Measurements from ENCODE around the gene DOCK6. TPM values are rescaled to one million over a fixed set of nuclear protein-coding genes. Genes with fewer than 3 reads are reported as not detected.

Gene DOCK6
- total RNA-seq, 2 donors from 2014 or later = 30.5 to 49.3 TPM

DNA sequence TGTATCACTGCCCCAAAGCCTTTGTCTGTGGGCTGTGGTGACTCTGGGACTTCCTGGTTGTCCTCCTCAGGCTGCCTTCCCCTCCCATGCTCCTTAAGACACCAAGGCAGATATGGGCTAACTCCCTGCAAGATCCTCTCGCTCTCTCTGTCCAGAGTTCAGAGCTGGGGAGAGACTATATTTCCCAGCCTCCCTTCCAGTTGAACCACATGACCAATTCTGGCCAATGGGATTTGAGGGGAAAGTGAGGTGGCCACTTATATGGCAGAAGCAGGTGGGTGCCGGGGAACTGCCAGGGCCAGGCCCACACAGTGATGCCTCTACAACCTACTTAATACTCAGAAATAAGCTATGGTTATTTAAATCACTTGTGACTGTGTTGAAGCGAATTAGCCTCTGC is 39.1 kb downstream of the DOCK6 start:
- no peak for TF ChIP-seq CTCF (IDR thresholded peaks at IDR 0.05)
- Histone ChIP-seq H3K9me3 (peaks cover 5% of the 10 kb centered on the region), H3K27ac (no peak overlapping the region), H3K36me3 (peaks cover 30% of the 10 kb centered on the region), H3K4me3 (no peak overlapping the region), H3K27me3 (replicated peaks; ENCODE audit: insufficient read depth) (no peaks in the 10 kb centered on the region), H3K4me1 (ENCODE audit: control insufficient read depth in 1 of 2, low read depth in 2 of 2) (no peaks in the 10 kb centered on the region)
- ATAC-seq (ENCODE audit: insufficient number of reproducible peaks, low FRiP score, low read depth) (no peak), DNase-seq (ENCODE audit: low spot score) (no peak)

DNA sequence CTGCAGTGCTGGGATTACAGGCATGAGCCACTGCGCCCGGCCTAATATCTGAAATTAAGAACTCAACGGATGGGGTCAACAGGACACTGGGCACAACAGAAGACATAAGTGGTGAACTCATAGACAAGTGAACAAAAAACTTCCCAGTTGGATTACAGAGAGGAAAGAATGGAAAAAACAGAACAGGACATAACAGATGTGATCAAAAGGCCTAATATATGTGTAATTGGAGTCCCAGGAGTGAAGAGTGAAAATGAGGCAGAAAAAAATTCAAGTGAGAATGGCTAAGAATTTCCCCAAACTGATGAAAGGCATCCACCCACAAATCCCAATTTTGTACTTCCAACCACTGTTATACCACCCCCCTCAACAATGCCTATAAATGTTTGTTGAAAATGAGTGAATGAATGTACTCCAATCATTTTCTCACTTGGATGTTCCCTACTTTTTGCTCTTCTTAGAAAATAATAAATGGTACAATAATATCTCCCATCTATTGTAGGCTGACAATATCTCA is 41.2 kb downstream of the DOCK6 start:
- no peak overlapping the region for H3K27ac ChIP-seq
- H3K36me3 ChIP-seq = peaks cover 39% of the 10 kb centered on the region
- no peak for DNase-seq (ENCODE audit: low spot score)
- H3K9me3 ChIP-seq = peaks cover 5% of the 10 kb centered on the region
- no peak for TF ChIP-seq CTCF (IDR thresholded peaks at IDR 0.05)
- H3K4me3 ChIP-seq = no peak overlapping the region
- ATAC-seq (ENCODE audit: insufficient number of reproducible peaks, low FRiP score, low read depth) = no peak
- no peaks in the 10 kb centered on the region for H3K27me3 ChIP-seq (replicated peaks; ENCODE audit: insufficient read depth)
- no peaks in the 10 kb centered on the region for H3K4me1 ChIP-seq (ENCODE audit: control insufficient read depth in 1 of 2, low read depth in 2 of 2)

DNA sequence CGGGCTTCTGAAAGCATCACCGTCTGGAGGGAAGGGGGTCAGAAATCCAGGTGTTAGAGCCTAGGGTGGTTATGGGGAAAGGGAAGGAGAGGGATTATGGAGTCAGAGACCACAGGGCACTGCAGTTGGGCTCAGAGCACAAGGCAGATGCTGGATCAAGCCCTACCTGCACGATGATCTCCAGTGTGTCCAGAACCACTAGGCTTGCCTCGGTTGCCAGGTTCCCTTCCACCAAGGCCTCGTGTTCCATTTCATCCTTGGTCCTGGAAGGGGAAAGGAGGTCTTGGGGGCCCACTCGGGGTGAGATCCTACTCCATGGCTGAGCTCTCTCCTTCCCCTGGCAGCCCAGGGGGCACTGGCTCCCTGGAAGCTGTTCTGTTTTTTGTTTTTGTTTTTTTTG is 47.9 kb downstream of the DOCK6 start:
- no peaks in the 10 kb centered on the region for H3K4me1 ChIP-seq (ENCODE audit: control insufficient read depth in 1 of 2, low read depth in 2 of 2)
- no peak for DNase-seq (ENCODE audit: low spot score)
- no peak overlapping the region for H3K4me3 ChIP-seq
- no peak for ATAC-seq (ENCODE audit: insufficient number of reproducible peaks, low FRiP score, low read depth)
- H3K27ac ChIP-seq = no peak overlapping the region
- H3K9me3 ChIP-seq = no peaks in the 10 kb centered on the region
- peaks cover 9% of the 10 kb centered on the region for H3K36me3 ChIP-seq
- no peak for TF ChIP-seq CTCF (IDR thresholded peaks at IDR 0.05)
- no peaks in the 10 kb centered on the region for H3K27me3 ChIP-seq (replicated peaks; ENCODE audit: insufficient read depth)

DNA sequence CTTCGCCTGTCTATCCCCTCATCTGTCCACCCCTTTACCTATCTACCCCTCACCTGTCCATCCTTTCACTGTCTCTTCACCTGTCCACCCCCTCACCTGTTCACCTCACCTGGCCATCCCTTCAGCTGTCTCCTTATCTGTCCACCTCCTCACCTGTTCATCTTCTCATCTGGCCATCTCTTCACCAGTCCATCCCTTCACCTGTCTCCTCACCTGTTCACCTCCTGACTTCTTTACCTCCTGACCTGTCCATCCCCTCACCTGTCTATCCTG is 51.7 kb downstream of the DOCK6 start:
- no peak for TF ChIP-seq CTCF (IDR thresholded peaks at IDR 0.05)
- Histone ChIP-seq H3K27me3 (replicated peaks; ENCODE audit: insufficient read depth) (no peaks in the 10 kb centered on the region), H3K36me3 (no peaks in the 10 kb centered on the region), H3K9me3 (no peaks in the 10 kb centered on the region), H3K27ac (no peak overlapping the region), H3K4me3 (no peak overlapping the region), H3K4me1 (ENCODE audit: control insufficient read depth in 1 of 2, low read depth in 2 of 2) (no peaks in the 10 kb centered on the region)
- no peak for ATAC-seq (ENCODE audit: insufficient number of reproducible peaks, low FRiP score, low read depth)
- no peak for DNase-seq (ENCODE audit: low spot score)

DNA sequence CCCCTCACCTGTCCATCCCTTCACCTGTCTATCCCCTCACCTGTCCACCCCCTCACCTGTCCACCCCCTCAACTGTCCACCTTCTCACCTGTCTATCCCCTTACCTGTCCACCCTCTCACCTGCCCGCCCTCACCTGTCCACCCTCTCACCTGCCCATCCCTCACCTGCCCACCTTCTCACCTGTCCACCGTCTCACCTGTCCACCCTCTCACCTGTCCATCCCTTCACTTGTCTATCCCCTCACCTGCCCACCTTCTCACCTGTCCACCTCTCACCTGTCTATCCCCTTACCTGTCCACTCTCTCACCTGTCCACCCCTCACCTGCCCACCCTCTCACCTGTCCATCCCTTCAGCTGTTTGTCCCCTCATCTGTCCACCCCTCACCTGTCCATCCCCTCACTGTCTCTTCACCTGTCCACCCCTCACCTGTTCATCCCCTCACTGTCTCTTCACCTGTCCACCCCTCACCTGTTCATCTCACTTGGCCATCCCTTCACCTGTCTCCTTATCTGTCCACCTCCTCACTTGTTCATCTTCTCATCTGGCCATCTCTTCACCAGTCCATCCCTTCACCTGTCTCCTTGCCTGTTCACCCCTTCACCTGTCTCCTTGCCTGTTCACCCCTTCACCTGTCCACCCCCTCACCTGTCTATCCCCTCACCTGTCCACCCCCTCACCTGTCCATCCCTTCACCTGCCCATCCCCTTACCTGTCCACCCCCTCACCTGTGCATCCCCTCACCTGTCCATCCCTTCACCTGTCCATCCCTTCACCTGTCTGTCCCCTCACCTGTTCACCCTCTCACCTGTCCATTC is 52.3 kb downstream of the DOCK6 start:
- Histone ChIP-seq H3K27me3 (replicated peaks; ENCODE audit: insufficient read depth) (no peaks in the 10 kb centered on the region), H3K9me3 (no peaks in the 10 kb centered on the region), H3K27ac (no peak overlapping the region), H3K36me3 (no peaks in the 10 kb centered on the region), H3K4me3 (no peak overlapping the region), H3K4me1 (ENCODE audit: control insufficient read depth in 1 of 2, low read depth in 2 of 2) (peaks cover 1 to 4% of the 10 kb centered on the region in 2 donors)
- DNase-seq (ENCODE audit: low spot score) (no peak), ATAC-seq (ENCODE audit: insufficient number of reproducible peaks, low FRiP score, low read depth) (no peak)
- TF ChIP-seq CTCF (IDR thresholded peaks at IDR 0.05) = no peak

Data from thoracic aorta (tissue), 2 donors.